ENCODE results near the gene KIRREL1. TPM values are rescaled to one million over a fixed set of nuclear protein-coding genes. Genes with fewer than 3 reads are reported as not detected.

The KIRREL1 gene
- total RNA-seq, 1 donor from 2014 or later: not detected

DNA sequence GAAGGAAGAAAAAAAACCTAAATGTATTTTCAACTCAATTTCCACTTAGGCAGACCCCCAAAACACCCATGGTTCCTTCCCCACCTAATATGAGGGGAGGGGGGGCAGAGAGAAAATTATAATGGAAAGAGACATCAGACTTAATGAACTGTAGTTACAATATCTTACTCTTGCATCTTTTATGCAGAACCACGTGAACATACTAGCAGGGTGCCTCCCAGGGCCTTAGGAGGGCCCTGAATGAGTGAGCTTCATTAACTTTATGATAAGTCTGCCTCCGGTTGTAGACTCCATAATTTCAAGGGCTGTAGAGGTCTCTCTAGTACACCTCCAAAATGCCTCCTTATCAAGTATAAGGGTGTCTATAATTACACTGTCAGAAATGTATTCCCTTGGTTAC, 11.3 kb upstream of the KIRREL1 start:
- H3K4me3 Mint-ChIP-seq (ENCODE audit: low read depth): no peak overlapping the region
- no peak for DNase-seq (ENCODE audit: low spot score)
- H3K4me1 Mint-ChIP-seq (ENCODE audit: low read depth): no peaks in the 10 kb centered on the region
- intact Hi-C loops (cut with micrococcal nuclease): no loop called here
- no peaks in the 10 kb centered on the region for H3K9me3 Mint-ChIP-seq
- no peaks in the 10 kb centered on the region for H3K36me3 Mint-ChIP-seq (ENCODE audit: low read depth)
- no peak overlapping the region for H3K27ac Mint-ChIP-seq
- peaks cover 5% of the 10 kb centered on the region for H3K27me3 Mint-ChIP-seq (ENCODE audit: low read depth)

DNA sequence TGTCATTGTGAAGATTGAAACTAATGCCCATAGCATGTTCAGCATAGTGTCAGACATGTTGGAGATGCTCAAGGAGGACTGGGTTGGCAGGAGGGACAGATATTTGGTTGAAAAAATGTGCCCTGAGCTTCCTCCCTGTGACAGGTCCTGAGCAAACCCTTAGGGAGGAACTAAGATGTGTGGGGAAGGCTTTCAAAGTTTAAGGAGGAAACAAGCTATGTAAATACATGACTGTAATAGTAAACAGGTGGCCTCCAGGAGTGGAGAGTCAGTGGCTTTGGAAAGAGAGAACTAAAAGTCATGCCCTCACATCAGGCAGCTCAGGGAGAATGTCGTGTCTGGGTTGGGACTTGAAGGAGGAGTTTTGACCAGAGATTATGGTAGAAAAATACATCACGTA, 9.7 kb upstream of the KIRREL1 start:
- Mint-ChIP-seq H3K36me3 (ENCODE audit: low read depth) (no peaks in the 10 kb centered on the region), H3K4me1 (ENCODE audit: low read depth) (no peaks in the 10 kb centered on the region)
- intact Hi-C loops (cut with micrococcal nuclease): no loop called here

DNA sequence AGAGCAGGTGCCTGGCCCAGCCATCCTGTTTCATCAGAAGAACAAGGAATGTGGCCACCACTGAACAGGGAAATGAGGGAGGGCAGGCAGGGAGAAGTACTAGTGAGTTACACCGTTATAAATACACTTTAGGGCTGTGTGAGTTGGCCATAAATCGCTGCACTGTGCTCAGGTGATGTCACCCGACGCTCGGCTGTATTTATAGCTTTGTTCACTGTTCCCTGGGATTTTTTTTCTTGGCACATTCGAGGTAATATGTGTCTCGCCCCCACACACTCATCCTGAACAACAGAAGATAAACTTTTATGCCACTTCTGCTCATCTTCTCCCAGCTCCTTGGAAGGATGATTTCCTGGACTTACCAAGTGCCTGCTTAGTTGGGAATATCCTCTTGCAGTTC, 9.0 kb upstream of the KIRREL1 start:
- intact Hi-C loops (cut with micrococcal nuclease): no loop called here
- no peaks in the 10 kb centered on the region for H3K9me3 Mint-ChIP-seq
- no peak overlapping the region for H3K27ac Mint-ChIP-seq
- H3K4me3 Mint-ChIP-seq (ENCODE audit: low read depth): no peak overlapping the region
- no peaks in the 10 kb centered on the region for H3K4me1 Mint-ChIP-seq (ENCODE audit: low read depth)
- DNase-seq (ENCODE audit: low spot score): no peak
- H3K27me3 Mint-ChIP-seq (ENCODE audit: low read depth): peaks cover 2% of the 10 kb centered on the region
- no peaks in the 10 kb centered on the region for H3K36me3 Mint-ChIP-seq (ENCODE audit: low read depth)

More for the DNA sequence above, 9.7 kb upstream of the KIRREL1 start:
- H3K27ac Mint-ChIP-seq: no peak overlapping the region
- DNase-seq (ENCODE audit: low spot score): no peak
- no peak overlapping the region for H3K4me3 Mint-ChIP-seq (ENCODE audit: low read depth)
- H3K27me3 Mint-ChIP-seq (ENCODE audit: low read depth): peaks cover 2% of the 10 kb centered on the region
- H3K9me3 Mint-ChIP-seq: no peaks in the 10 kb centered on the region

DNA sequence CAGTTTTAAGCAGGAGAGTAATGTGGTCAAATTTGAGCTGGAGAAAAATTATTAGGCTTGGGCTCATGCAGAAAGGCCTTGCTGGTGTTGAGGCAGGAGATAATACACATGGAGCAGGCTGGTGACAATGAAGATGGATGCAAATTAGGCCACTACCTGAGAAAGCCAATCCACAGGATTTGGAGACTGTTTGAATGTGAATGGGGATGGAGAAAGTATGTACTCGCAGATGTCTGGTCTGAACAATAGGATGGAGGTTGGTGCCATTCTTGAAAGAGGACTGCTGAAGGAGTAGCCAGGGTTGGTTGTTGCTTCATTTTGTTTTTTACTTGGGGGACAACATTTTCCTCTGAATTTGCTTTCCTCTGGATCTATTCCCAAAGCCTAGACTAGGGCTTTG, 8.0 kb upstream of the KIRREL1 start:
- Mint-ChIP-seq H3K36me3 (ENCODE audit: low read depth) (no peaks in the 10 kb centered on the region), H3K27me3 (ENCODE audit: low read depth) (peaks cover 5% of the 10 kb centered on the region), H3K4me3 (ENCODE audit: low read depth) (no peak overlapping the region), H3K9me3 (no peaks in the 10 kb centered on the region), H3K27ac (no peak overlapping the region), H3K4me1 (ENCODE audit: low read depth) (no peaks in the 10 kb centered on the region)
- intact Hi-C loops (cut with micrococcal nuclease): no loop called here
- no peak for DNase-seq (ENCODE audit: low spot score)

GRCh38 chr1:157988002-157988401, 5.4 kb upstream of the KIRREL1 start:
- H3K9me3 Mint-ChIP-seq: no peaks in the 10 kb centered on the region
- no peak for DNase-seq (ENCODE audit: low spot score)
- no peak overlapping the region for H3K4me3 Mint-ChIP-seq (ENCODE audit: low read depth)
- intact Hi-C loops (cut with micrococcal nuclease): no loop called here
- H3K27ac Mint-ChIP-seq: no peak overlapping the region
- no peaks in the 10 kb centered on the region for H3K4me1 Mint-ChIP-seq (ENCODE audit: low read depth)
- peaks cover 19% of the 10 kb centered on the region for H3K27me3 Mint-ChIP-seq (ENCODE audit: low read depth)
- no peaks in the 10 kb centered on the region for H3K36me3 Mint-ChIP-seq (ENCODE audit: low read depth)

DNA sequence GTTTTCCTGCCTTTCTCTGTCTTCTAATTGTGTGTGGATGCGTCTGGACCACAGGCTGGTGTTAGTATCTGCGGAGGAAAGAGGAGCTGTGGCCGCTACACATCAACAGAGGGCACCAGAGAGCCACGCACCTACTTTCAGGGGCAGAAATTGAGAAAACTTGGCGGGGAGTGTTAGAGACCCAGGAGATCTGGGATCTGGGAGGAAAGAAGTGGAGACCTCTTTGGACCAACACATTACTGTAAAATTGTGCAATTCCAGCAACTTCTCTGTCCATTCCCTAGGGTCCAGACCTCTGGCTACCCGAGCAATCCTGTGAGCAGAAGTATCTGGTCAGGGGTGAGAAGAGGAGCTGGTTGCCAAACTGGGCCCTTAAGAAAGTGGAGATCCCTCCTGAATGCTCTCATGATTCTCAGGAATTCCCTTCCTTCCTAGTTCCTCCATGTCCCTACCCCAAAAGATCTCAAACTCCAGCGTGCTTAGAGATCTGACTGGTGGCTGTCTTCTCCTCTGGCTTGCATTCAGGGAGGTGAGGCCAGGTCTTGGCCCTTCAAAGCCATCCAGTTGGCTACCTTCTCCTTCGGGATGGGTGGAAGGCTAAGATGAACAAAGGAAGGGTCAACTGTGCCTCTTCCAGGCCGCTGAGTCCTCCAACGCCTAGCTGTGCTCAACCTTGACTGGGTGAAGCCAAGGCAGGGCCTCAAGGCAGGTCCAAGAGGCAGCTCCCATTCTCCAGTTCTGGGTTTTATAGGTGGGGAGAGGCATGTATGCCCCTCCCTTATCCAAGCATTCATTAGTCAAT, 1.2 kb upstream of the KIRREL1 start:
- Mint-ChIP-seq H3K27me3 (ENCODE audit: low read depth) (peaks cover 36% of the 10 kb centered on the region), H3K36me3 (ENCODE audit: low read depth) (no peaks in the 10 kb centered on the region), H3K9me3 (no peaks in the 10 kb centered on the region), H3K27ac (no peak overlapping the region), H3K4me3 (ENCODE audit: low read depth) (no peak overlapping the region), H3K4me1 (ENCODE audit: low read depth) (peaks cover 2% of the 10 kb centered on the region)
- intact Hi-C loops (cut with micrococcal nuclease): loop anchor here (1.0 to 2.0 kb wide), 3 partner anchors 44 to 133 kb away; no protein-coding TSS in a partner anchor
- no peak for DNase-seq (ENCODE audit: low spot score)

GRCh38 chr1:157992833-157993146, 655 bp upstream of the KIRREL1 start:
- Mint-ChIP-seq H3K27me3 (ENCODE audit: low read depth) (peaks cover 39% of the 10 kb centered on the region), H3K4me3 (ENCODE audit: low read depth) (no peak overlapping the region), H3K4me1 (ENCODE audit: low read depth) (peaks cover 2% of the 10 kb centered on the region), H3K27ac (no peak overlapping the region), H3K36me3 (ENCODE audit: low read depth) (no peaks in the 10 kb centered on the region), H3K9me3 (no peaks in the 10 kb centered on the region)
- intact Hi-C loops (cut with micrococcal nuclease): loop anchor here (1.0 to 2.0 kb wide), 3 partner anchors 44 to 133 kb away; no protein-coding TSS in a partner anchor
- DNase-seq (ENCODE audit: low spot score): no peak

- DNase-seq (ENCODE audit: low spot score): no peak
- Mint-ChIP-seq H3K4me3 (ENCODE audit: low read depth) (no peak overlapping the region), H3K36me3 (ENCODE audit: low read depth) (no peaks in the 10 kb centered on the region), H3K9me3 (no peaks in the 10 kb centered on the region), H3K27ac (no peak overlapping the region), H3K4me1 (ENCODE audit: low read depth) (peaks cover 2% of the 10 kb centered on the region), H3K27me3 (ENCODE audit: low read depth) (peaks cover 41% of the 10 kb centered on the region)
- intact Hi-C loops (cut with micrococcal nuclease): loop anchor here (2.0 kb wide), 1 partner anchor 93 kb away; no protein-coding TSS in a partner anchor
These were observed 617 bp downstream of the KIRREL1 start for GRCh38 chr1:157993918-157994605.

- Mint-ChIP-seq H3K9me3 (no peaks in the 10 kb centered on the region), H3K27me3 (ENCODE audit: low read depth) (peaks cover 44% of the 10 kb centered on the region), H3K36me3 (ENCODE audit: low read depth) (no peaks in the 10 kb centered on the region), H3K4me1 (ENCODE audit: low read depth) (peaks cover 2% of the 10 kb centered on the region), H3K4me3 (ENCODE audit: low read depth) (no peak overlapping the region), H3K27ac (no peak overlapping the region)
- intact Hi-C loops (cut with micrococcal nuclease): no loop called here
- no peak for DNase-seq (ENCODE audit: low spot score)
These were observed 1.5 kb downstream of the KIRREL1 start for GRCh38 chr1:157994704-157995582.

DNA sequence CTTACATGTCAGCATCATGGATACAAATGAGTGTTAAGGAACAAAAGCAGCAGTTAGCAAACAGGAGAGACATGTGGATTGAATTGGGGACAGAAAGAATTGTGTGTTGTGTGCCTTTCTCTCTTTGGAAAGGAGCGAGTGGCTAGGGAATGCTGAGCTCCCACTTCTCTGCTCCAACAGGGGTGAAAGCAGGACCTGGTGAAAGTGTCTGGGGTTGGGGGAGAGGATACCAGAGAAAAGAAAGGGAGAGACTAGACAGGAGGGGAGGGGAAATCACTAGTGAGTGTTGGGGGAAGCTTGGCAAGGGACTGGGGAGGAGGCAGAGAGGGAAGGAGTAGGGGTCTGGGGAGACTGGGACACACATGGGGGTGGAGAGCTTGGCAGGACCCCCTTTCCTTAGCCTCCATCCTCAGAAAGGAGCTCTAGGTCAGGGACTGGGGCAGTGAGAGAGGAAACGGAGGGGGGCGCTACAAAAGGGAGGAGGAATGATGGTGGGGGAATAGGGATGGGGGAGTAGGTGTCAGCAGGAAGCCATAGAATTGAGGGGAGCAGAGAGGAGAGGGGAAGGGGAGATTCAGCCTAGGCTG, 2.2 kb downstream of the KIRREL1 start:
- DNase-seq (ENCODE audit: low spot score): no peak
- Mint-ChIP-seq H3K27ac (no peak overlapping the region), H3K4me3 (ENCODE audit: low read depth) (no peak overlapping the region), H3K27me3 (ENCODE audit: low read depth) (peaks cover 44% of the 10 kb centered on the region), H3K36me3 (ENCODE audit: low read depth) (no peaks in the 10 kb centered on the region), H3K4me1 (ENCODE audit: low read depth) (peaks cover 2% of the 10 kb centered on the region), H3K9me3 (no peaks in the 10 kb centered on the region)
- intact Hi-C loops (cut with micrococcal nuclease): no loop called here

- Mint-ChIP-seq H3K27me3 (ENCODE audit: low read depth) (peaks cover 43% of the 10 kb centered on the region), H3K4me1 (ENCODE audit: low read depth) (peaks cover 2% of the 10 kb centered on the region)
- intact Hi-C loops (cut with micrococcal nuclease): no loop called here
These were observed 3.0 kb downstream of the KIRREL1 start for GRCh38 chr1:157996433-157996832.

DNA sequence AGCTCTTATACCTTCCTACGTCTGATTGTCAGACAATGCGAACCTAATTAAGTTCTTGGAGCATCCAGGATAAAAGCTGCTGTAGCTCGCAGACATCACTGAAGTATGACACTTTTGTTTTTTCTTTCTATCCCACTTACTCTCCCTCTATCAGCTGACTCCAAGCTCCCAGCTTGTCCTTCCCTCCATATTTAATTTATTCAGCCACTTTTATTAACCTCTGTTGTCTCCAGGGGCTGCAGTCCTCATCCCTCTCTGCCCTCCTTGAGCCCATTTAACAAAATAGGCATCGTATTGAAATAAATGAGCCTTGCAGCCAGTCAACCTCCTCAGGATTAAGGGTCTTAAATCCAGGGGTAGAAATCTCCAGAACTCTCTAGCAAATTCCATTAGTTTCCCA, 7.1 kb downstream of the KIRREL1 start:
- Mint-ChIP-seq H3K4me1 (ENCODE audit: low read depth) (no peaks in the 10 kb centered on the region), H3K9me3 (no peaks in the 10 kb centered on the region), H3K4me3 (ENCODE audit: low read depth) (no peak overlapping the region), H3K27ac (no peak overlapping the region), H3K27me3 (ENCODE audit: low read depth) (peaks cover 13% of the 10 kb centered on the region), H3K36me3 (ENCODE audit: low read depth) (no peaks in the 10 kb centered on the region)
- intact Hi-C loops (cut with micrococcal nuclease): no loop called here
- DNase-seq (ENCODE audit: low spot score): no peak

More at GRCh38 chr1:157996433-157996832, 3.0 kb downstream of the KIRREL1 start:
- no peak overlapping the region for H3K27ac Mint-ChIP-seq
- no peak for DNase-seq (ENCODE audit: low spot score)
- H3K9me3 Mint-ChIP-seq: no peaks in the 10 kb centered on the region
- no peaks in the 10 kb centered on the region for H3K36me3 Mint-ChIP-seq (ENCODE audit: low read depth)
- no peak overlapping the region for H3K4me3 Mint-ChIP-seq (ENCODE audit: low read depth)
